CD14-positive monocyte (primary cell): Measurements from ENCODE around the gene NFAM1. TPM values are rescaled to one million over a fixed set of nuclear protein-coding genes. Genes with fewer than 3 reads are reported as not detected.

ENCODE experiments used
- DNase-seq, 3 donors: peaks; one replicate each; pipeline ENCODE4 v3.0.0-alpha.2; 2011 to 2022
- H2AFZ ChIP-seq: 2 replicates; pipeline ENCODE4 v1.6.0; 2012; ENCODE audit warnings: mild to moderate bottlenecking, low read depth, low read length, inconsistent platforms; ENCODE audit not compliant: insufficient read depth, poor library complexity, severe bottlenecking
- H3K27ac ChIP-seq, 2 donors: 1 replicate in 1 of 2; 2 replicates in 1 of 2; pipeline ENCODE4 v1.5.1; 2012 to 2013; ENCODE audit warnings: low read length in 2 of 2, control low read depth in 1 of 2, inconsistent platforms in 1 of 2, low read depth in 1 of 2, mild to moderate bottlenecking in 1 of 2
- H3K27me3 ChIP-seq, 2 donors: one replicate each; pipeline versions ENCODE4 v1.6.0 to v1.6.1; 2011 to 2013; ENCODE audit warnings: low read length in 2 of 2; ENCODE audit not compliant: control insufficient read depth in 2 of 2, insufficient read depth in 2 of 2
- H3K36me3 ChIP-seq, 2 donors: replicated peaks in 1 of 2; 1 replicate in 1 of 2; 2 replicates in 1 of 2; pipeline versions ENCODE4 v1.5.1 to v1.6.1; 2012 to 2013; ENCODE audit warnings: low read length in 2 of 2, control low read depth in 1 of 2, inconsistent platforms in 1 of 2, mild to moderate bottlenecking in 1 of 2; ENCODE audit not compliant: insufficient read depth in 2 of 2, control insufficient read depth in 1 of 2
- H3K4me1 ChIP-seq, 2 donors: 1 replicate in 1 of 2; 2 replicates in 1 of 2; pipeline versions ENCODE4 v1.5.1 to v1.6.1; 2012 to 2013; ENCODE audit warnings: low read length in 2 of 2, control low read depth in 1 of 2, inconsistent platforms in 1 of 2, mild to moderate bottlenecking in 1 of 2, moderate library complexity in 1 of 2; ENCODE audit not compliant: insufficient read depth in 2 of 2, control insufficient read depth in 1 of 2
- H3K4me2 ChIP-seq: replicated peaks from 2 replicates; pipeline ENCODE3; 2012; ENCODE audit warnings: low read length, moderate library complexity, mild to moderate bottlenecking; ENCODE audit not compliant: poor library complexity, severe bottlenecking; ENCODE audit errors: extremely low read depth
- H3K4me3 ChIP-seq, 3 experiments: fragments of 200-600 bp in 1 of 3; sonication (generic) in 1 of 3; replicated peaks in 1 of 3; 1 replicate in 2 of 3; 2 replicates in 1 of 3; pipeline ENCODE4 v1.5.1; 2011 to 2013; ENCODE audit warnings: low read length in 3 of 3, mild to moderate bottlenecking in 3 of 3, control low read depth in 2 of 3, low read depth in 2 of 3, inconsistent platforms in 1 of 3, moderate library complexity in 1 of 3
- H3K79me2 ChIP-seq: 2 replicates; pipeline ENCODE4 v1.6.0; 2012; ENCODE audit warnings: mild to moderate bottlenecking, control low read depth, inconsistent platforms, low read length, moderate library complexity; ENCODE audit not compliant: insufficient read depth
- H3K9ac ChIP-seq: 2 replicates; pipeline ENCODE4 v1.6.0; 2017; ENCODE audit warnings: low read length, mild to moderate bottlenecking; ENCODE audit not compliant: insufficient read depth, poor library complexity, severe bottlenecking
- H3K9me3 ChIP-seq, 2 donors: replicated peaks in 1 of 2; 1 replicate in 1 of 2; 2 replicates in 1 of 2; pipeline versions ENCODE4 v1.5.1 to v1.6.1; 2012 to 2013; ENCODE audit warnings: low read length in 2 of 2, control low read depth in 1 of 2; ENCODE audit not compliant: control insufficient read depth in 1 of 2, insufficient read depth in 1 of 2
- H4K20me1 ChIP-seq: 2 replicates; pipeline ENCODE4 v1.6.0; 2012; ENCODE audit warnings: mild to moderate bottlenecking, low read length, control low read depth, moderate library complexity; ENCODE audit not compliant: insufficient read depth
- H3K27ac Mint-ChIP-seq, 7 donors: one replicate each; pipeline ENCODE4 v1.8.0; 2020; ENCODE audit warnings: mild to moderate bottlenecking in 7 of 7, mixed read lengths in 7 of 7, moderate library complexity in 6 of 7, inconsistent platforms in 2 of 7
- H3K27me3 Mint-ChIP-seq, 3 donors: one replicate each; pipeline ENCODE4 v1.8.0; 2021 to 2022; ENCODE audit warnings: low read depth in 3 of 3, mild to moderate bottlenecking in 3 of 3, mixed read lengths in 3 of 3, moderate library complexity in 3 of 3, inconsistent platforms in 1 of 3
- H3K36me3 Mint-ChIP-seq, 2 donors: one replicate each; pipeline ENCODE4 v1.8.0; 2020; ENCODE audit warnings: mixed read lengths in 2 of 2, inconsistent platforms in 1 of 2, mild to moderate bottlenecking in 1 of 2
- H3K4me1 Mint-ChIP-seq: one replicate; pipeline ENCODE4 v1.8.0; 2020; ENCODE audit warnings: mild to moderate bottlenecking, mixed read lengths
- H3K4me3 Mint-ChIP-seq, 2 donors: one replicate each; pipeline ENCODE4 v1.8.0; 2020; ENCODE audit warnings: mild to moderate bottlenecking in 2 of 2, mixed read lengths in 2 of 2, moderate library complexity in 1 of 2
- H3K9me3 Mint-ChIP-seq, 7 donors: one replicate each; pipeline ENCODE4 v1.8.0; 2020 to 2022; ENCODE audit warnings: mixed read lengths in 7 of 7, mild to moderate bottlenecking in 6 of 7, moderate library complexity in 6 of 7, inconsistent platforms in 2 of 7
- CTCF ChIP-seq: fragments of 200-600 bp; IDR thresholded peaks from one replicate; pipeline ENCODE4 v1.8.0; 2022; ENCODE audit warnings: antibody characterized with exemption, mild to moderate bottlenecking
- WGBS: methylation state at CpG from one replicate; pipeline ENCODE4 v1.1.5; 2013; ENCODE audit warnings: missing lambda C conversion rate; ENCODE audit not compliant: insufficient coverage; 5-methylcytosine and 5-hydroxymethylcytosine counted together
- intact Hi-C, 2 donors: fragments of 100-400 bp; cut with micrococcal nuclease; formaldehyde crosslinking; loops; one replicate each; pipeline versions ENCODE4 v1.15.0 to v1.15.1; 2023
- polyA minus RNA-seq: library from RNA; depleted of rRNA, polyadenylated mRNA; stranded (reverse); fragments of >200 nt; gene quantifications from 2 replicates; pipeline ENCODE4 v1.2.3, GENCODE V29; 2012
- polyA plus RNA-seq, 3 donors: library from polyadenylated mRNA; depleted of rRNA in 1 of 3; unstranded in 2 of 3; stranded (reverse) in 1 of 3; fragments of 300-500 nt in 2 of 3; fragments of >200 nt in 1 of 3; fragmentation: Illumina TruSeq in 2 of 3; gene quantifications; 1 replicate in 2 of 3; 2 replicates in 1 of 3; pipeline ENCODE4 v1.2.3, GENCODE V29; 2012 to 2021
- total RNA-seq, 12 experiments: library from RNA in 1 of 12; stranded (reverse) in 1 of 12; fragments of 120-200 nt in 1 of 12; gene quantifications; one replicate each; pipeline ENCODE4 v1.2.4 and lab custom pipeline; 2013 to 2026; ENCODE audit warnings: mixed read lengths in 6 of 12, inconsistent platforms in 1 of 12

The NFAM1 gene, protein sequence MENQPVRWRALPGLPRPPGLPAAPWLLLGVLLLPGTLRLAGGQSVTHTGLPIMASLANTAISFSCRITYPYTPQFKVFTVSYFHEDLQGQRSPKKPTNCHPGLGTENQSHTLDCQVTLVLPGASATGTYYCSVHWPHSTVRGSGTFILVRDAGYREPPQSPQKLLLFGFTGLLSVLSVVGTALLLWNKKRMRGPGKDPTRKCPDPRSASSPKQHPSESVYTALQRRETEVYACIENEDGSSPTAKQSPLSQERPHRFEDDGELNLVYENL
- total RNA-seq (2013): 94.3 TPM
- polyA plus RNA-seq (10 to 100 TPM; 36.0 to 71.0 (median 69.7) TPM), polyA minus RNA-seq (79.9 and 112 TPM in 2 replicates), total RNA-seq (lab: John Stamatoyannopoulos, UW) (20.6 to 213 (median 151) reads per million in 11 experiments)

DNA sequence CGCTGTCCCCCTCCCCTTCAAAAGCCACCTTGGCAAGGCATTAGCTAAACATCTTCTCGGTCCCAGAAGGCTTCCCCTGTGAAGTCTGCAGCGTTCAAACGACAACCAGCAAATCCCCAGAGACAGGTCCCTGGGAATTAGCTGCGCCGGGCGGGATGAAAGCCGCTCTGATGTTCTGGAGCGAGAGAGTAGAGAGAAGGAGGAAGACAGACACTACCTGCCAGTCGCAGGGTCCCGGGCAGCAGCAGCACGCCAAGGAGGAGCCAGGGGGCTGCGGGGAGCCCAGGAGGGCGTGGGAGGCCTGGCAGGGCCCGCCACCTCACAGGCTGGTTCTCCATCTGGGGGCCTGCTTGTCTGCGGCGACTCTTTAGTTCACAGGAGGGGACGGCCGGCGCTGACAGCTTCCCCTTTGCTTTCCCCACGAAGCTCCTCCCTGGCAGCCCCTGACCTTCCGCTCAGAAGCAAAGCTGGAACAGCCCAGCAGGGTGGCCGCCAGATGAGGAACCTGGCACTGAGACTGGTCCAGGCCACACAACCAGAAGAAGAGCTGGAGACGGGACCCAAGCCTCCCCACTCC, at the start of gene NFAM1:
NFAM1 (minus strand) TSS at position 384 of the 577 bp plus-strand sequence; CDS start at position 338, 46 bp downstream.
- Mint-ChIP-seq H3K27ac (peak within 1 kb of the TSS; percentile 96 to 99 (median 98)), H3K4me3 (peak within 1 kb of the TSS; percentile 99), H3K36me3 (peaks cover 28 to 35% of the 10 kb centered on the region in 2 donors), H3K27me3 (peaks cover 0 to 2% (median 0%) of the 10 kb centered on the region in 3 donors), H3K9me3 (peaks cover 0 to 2% (median 0%) of the 10 kb centered on the region in 7 donors), H3K4me1 (peaks cover 85% of the 10 kb centered on the region)
- Histone ChIP-seq H3K36me3 (peaks cover 21 to 24% of the 10 kb centered on the region in 2 donors), H3K4me1 (peaks cover 89 to 97% of the 10 kb centered on the region in 2 donors), H2AFZ (peak within 1 kb of the TSS; percentile 72), H3K4me2 (peak within 1 kb of the TSS; percentile 97), H3K27me3 (no peaks in the 10 kb centered on the region), H3K9me3 (no peaks in the 10 kb centered on the region), H3K79me2 (peaks cover 93% of the 10 kb centered on the region), H3K4me3 (peak within 1 kb of the TSS; percentile 86 to 100 (median 90)), H4K20me1 (peaks cover 34% of the 10 kb centered on the region), H3K27ac (peak within 1 kb of the TSS; percentile 94 to 96), H3K9ac (peak within 1 kb of the TSS; percentile 96)
- intact Hi-C loops: loop anchor here (5.0 to 10.0 kb wide), 2 partner anchors 60 to 157 kb away; partner anchors contain the start of gene TCF20 (in 2 of the 2)
- 2% methylated on average over 21 of the region's 24 CpGs for WGBS
- peak; percentile 86 to 92 (median 89) for DNase-seq
- TF ChIP-seq CTCF: no peak

- Mint-ChIP-seq H3K4me1 (no peaks in the 10 kb centered on the region), H3K4me3 (no peak overlapping the region), H3K36me3 (no peaks in the 10 kb centered on the region), H3K27me3 (peaks cover 6 to 14% (median 10%) of the 10 kb centered on the region in 3 donors), H3K9me3 (no peaks in the 10 kb centered on the region), H3K27ac (no peak overlapping the region)
- Histone ChIP-seq H3K4me3 (no peak overlapping the region), H3K9ac (no peak overlapping the region), H3K4me2 (no peak overlapping the region), H2AFZ (no peak overlapping the region), H3K36me3 (no peaks in the 10 kb centered on the region), H3K9me3 (no peaks in the 10 kb centered on the region), H4K20me1 (no peaks in the 10 kb centered on the region), H3K79me2 (no peaks in the 10 kb centered on the region), H3K27me3 (no peaks in the 10 kb centered on the region), H3K4me1 (no peaks in the 10 kb centered on the region), H3K27ac (no peak overlapping the region)
- no peak for TF ChIP-seq CTCF
- intact Hi-C loops: no loop called here
- WGBS: no CpG with 5 or more reads among the region's 2 CpGs
- DNase-seq: no peak
These were observed 42.9 kb upstream of the NFAM1 start for GRCh38 chr22:42475122-42475521.
